GM21423 (cell line): Measurements from ENCODE around the gene SOX13.

ENCODE experiments used
- ATAC-seq: cut with Tn5 transposase; IDR thresholded peaks from one replicate; pipeline ENCODE4 v1.9.1; 2021; ENCODE audit warnings: mild to moderate bottlenecking, moderate library complexity; ENCODE audit not compliant: unreplicated experiment

Gene SOX13

GRCh38 chr1:204104331-204105130, 31.6 kb downstream of the SOX13 start:
- ATAC-seq, result no peak

GRCh38 chr1:204105131-204105515, 32.2 kb downstream of the SOX13 start:
- ATAC-seq, result no peak

DNA sequence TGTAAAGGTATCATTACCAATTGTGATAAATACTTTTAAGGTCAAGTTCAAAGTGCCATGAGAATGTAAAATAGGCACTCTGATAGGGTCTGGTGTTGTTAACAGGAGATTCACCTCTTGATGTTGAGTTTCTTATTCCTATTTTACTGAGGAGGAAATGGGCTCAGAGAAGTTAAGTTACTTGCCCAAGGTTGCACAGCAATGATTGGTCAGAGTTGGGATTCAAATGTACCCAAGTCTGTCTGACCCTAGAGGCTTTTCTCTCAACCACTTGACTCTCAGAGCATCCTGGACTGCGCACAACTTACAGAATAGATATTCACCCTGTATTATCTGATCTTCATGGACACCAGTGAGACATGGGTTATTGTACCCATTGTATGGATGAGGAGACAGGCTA, 33.9 kb downstream of the SOX13 start:
- ATAC-seq, result no peak

DNA sequence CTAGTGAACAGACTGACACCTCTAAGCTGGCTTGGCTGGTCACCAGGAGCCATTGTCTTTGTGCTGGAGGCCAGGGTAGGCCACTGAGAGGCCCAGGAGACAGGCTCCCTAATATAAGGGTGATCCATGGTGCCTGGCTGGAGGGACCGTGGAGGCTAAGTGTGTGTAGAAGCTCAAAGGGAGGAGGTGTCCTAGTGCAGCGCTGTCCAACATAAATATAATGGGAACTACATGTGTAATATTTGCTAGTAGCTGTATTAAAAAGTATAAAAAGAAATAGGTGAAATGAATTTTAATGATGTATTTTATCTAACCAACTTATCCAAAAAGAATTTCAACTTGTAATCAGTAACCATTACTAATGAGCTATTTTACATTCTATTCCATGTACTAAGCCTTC, 35.0 kb downstream of the SOX13 start:
- ATAC-seq, result no peak

- ATAC-seq, result no peak
Observed at GRCh38 chr1:204108312-204109141, 35.6 kb downstream of the SOX13 start.

- ATAC-seq, result no peak
Observed at GRCh38 chr1:204110894-204111633, 38.1 kb downstream of the SOX13 start.

DNA sequence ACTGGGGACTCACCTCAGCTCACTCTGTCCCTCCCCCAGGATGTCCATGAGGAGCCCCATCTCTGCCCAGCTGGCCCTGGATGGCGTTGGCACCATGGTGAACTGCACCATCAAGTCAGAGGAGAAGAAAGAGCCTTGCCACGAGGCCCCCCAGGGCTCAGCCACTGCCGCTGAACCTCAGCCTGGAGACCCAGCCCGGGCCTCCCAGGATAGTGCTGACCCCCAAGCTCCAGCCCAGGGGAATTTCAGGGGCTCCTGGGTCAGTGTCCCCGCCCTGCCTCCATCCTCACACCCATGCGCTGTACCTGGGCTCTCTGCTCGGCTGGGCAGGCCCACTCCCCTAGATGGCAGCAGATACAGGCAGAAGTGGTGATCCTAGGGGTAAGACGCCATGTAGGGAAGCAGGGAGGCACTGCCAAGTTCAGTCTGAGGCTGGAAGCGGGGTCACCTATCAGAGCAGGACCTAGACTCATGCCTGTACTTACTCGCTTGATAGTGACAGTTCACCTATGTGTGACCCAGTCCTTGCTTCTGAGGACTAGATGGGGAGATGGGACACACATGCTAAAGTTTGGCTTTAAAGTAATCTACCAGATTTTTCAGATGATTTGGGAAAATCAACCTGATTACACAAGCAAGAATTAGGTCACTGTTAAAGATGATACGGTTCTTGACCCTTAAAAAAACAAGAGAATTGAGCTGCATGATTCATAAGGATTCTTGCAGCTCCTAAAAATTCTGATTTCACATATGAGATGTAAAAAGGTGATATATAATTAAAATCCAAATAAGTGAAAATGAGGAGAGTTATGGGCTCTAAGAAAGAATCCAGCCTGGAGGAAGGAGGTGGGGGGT, 40.2 kb downstream of the SOX13 start:
- no peak for ATAC-seq

DNA sequence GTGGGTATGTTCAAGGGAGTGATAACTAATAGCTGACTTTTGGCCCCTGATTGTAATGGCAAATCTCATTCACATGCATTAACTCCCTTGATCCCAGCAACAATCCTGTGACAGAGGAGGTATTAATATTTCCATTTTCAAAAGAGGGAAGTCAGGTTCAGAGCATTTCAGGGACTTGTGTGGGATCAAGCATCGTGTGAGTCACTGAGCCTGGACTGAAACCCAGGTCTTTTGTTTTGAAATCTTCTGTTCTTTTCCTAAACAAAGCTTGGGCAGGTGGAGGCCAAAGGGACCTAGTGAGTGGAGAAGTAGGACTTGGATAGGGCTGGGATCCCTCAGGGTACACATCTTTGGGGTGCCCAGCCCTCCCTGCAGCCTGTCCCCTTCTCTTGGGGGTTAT, 41.0 kb downstream of the SOX13 start:
- no peak for ATAC-seq

DNA sequence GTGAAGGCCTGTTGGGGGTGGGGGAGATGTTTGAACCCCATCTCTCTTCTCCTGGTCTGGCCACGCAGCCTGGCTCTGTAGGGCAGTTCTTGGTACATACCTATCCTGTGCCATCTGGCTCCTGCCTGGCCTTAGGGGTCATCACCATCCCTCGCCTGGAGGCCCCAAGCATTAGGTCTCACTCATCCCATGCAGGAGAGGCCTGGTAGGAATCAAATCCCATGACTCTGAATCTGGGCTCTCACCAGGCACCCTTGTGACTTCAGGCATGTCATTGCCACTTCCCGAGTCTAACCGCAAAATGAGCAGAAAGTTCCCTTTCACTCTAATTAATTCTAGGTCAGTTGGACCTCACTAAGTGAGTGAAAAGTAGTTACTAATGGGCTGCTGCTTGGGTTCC, 41.7 kb downstream of the SOX13 start:
- no peak for ATAC-seq

GRCh38 chr1:204115116-204115515, 42.2 kb downstream of the SOX13 start:
- no peak for ATAC-seq

GRCh38 chr1:204116539-204116938, 43.6 kb downstream of the SOX13 start:
- ATAC-seq, result no peak

- ATAC-seq, result no peak
Observed at GRCh38 chr1:204121840-204122555, 49.1 kb downstream of the SOX13 start.

DNA sequence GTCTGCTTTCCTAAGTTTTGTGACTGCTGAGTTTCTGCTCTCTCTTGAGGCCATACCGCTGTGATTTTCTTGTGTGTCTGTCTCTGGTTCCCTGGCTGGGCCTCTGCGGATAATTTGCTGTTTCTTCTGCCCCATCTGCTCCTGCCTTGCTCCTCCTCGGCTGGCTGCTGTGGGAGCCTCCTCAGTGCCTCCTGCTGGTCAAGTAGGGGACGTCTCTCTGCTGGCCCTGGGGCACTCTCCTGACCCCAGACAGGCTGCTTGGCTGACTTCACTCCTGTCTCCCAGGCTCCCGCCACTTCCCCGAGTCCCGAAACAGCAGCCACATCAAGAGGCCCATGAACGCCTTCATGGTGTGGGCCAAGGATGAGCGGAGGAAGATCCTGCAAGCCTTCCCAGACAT, 50.5 kb downstream of the SOX13 start:
- no peak for ATAC-seq

GRCh38 chr1:204124639-204125038, 51.7 kb downstream of the SOX13 start:
- no peak for ATAC-seq

DNA sequence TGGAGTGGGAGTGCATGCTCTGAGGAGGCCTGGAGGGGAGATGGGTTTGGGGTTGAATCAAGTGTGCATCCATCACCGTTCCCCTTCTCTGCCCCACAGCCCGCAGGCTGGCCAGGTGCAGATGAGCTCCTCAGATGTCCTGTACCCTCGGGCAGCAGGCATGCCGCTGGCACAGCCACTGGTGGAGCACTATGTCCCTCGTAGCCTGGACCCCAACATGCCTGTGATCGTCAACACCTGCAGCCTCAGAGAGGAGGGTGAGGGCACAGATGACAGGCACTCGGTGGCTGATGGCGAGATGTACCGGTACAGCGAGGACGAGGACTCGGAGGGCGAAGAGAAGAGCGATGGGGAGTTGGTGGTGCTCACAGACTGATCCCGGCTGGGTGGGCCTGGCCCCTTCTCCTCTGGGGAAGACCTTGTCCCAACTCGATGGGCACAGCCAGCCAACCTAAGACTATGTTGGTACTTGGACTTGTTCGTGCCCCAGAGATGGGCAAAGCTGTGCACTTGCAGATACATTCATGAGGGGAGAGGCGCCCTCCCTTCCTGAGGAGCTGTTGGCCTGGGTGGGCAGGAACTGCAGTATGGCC, 52.9 kb downstream of the SOX13 start:
- no peak for ATAC-seq

- no peak for ATAC-seq
Observed at GRCh38 chr1:204126386-204126785, 53.5 kb downstream of the SOX13 start.

DNA sequence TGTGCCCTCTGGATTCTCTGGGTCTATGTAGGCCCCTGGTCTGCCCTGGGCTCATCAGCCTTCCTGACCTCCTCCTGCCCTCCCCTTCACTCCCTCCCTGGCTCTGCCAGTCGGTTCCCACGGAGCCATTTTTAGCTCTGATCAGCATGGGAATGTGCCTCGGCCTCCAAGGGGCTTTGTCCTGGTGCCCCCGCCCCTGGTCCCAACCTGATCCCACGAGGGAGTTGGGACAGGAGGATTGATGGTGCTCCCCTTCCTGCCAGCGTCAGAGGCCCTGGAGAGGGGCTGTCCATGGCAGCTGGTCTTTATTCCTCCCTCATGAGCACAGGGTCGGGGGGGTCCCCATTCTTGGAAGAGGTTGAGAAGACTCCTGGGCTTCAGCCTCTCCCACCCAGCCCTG, 54.0 kb downstream of the SOX13 start:
- no peak for ATAC-seq

DNA sequence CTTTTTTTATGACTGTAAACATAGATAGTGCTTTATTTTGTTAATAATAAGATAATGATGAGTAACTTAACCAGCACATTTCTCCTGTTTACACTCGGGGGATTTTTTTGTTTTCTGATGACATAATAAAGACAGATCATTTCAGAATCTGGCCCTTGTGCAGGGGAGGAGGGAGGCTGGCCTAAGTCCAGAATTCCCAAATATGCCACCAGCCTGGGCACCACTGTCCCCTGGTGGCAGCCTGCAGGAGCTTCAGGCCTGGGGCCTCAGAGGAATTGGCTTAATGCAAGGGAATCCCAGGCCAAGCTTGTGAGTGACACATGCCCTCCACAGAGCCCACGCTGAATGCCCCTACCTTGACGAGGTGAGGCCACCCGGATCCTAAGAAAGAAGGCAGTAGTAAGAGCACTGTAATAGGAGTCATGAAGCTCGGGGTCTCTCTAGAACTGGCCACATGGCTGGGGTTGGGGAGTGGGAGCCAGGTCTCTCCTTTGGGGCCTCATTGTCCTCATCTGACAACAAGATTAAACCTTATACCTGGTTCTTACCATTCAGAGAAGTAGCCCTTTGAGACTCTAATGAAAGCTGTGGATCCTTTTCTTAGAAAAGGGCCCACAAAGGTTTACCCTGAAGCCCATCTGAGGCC, 54.8 kb downstream of the SOX13 start:
- ATAC-seq, result no peak

GRCh38 chr1:204128464-204128963, 55.6 kb downstream of the SOX13 start:
- no peak for ATAC-seq
